Neural cell (in vitro differentiated cells): ENCODE data around the gene SDS. TPM values are rescaled to one million over a fixed set of nuclear protein-coding genes. Genes with fewer than 3 reads are reported as not detected.

Experiments used
- H2AFZ ChIP-seq: fragments of 200-600, 300-800 bp; sonication (generic), shearing (Covaris generic); 2 replicates; pipeline ENCODE4 v1.6.0; 2014; ENCODE audit warnings: low read depth, mild to moderate bottlenecking, antibody characterized with exemption, low read length, moderate library complexity
- H3F3A ChIP-seq: fragments of 200-600 bp; shearing (Covaris generic); 2 replicates; pipeline ENCODE4 v1.6.1; 2016; ENCODE audit warnings: mild to moderate bottlenecking, moderate library complexity, mixed read lengths, antibody characterized with exemption, low read length; ENCODE audit not compliant: insufficient read depth, poor library complexity, severe bottlenecking
- H3K27ac ChIP-seq: fragments of 200-600, 300-800 bp; sonication (generic), shearing (Covaris generic); 2 replicates; pipeline ENCODE4 v1.5.1; 2014; ENCODE audit warnings: mild to moderate bottlenecking, low read length, moderate library complexity
- H3K27me3 ChIP-seq: fragments of 300-800, 200-600 bp; sonication (generic), shearing (Covaris generic); 2 replicates; pipeline ENCODE4 v1.6.0; 2014; ENCODE audit warnings: mild to moderate bottlenecking, low read depth, low read length, moderate library complexity; ENCODE audit not compliant: insufficient read depth
- H3K36me3 ChIP-seq: fragments of 300-800, 200-600 bp; sonication (generic), shearing (Covaris generic); 2 replicates; pipeline ENCODE4 v1.5.1; 2014; ENCODE audit warnings: mild to moderate bottlenecking, antibody characterized with exemption, low read length, moderate library complexity; ENCODE audit not compliant: insufficient read depth
- H3K4me2 ChIP-seq: fragments of 300-800, 200-600 bp; sonication (generic), shearing (Covaris generic); 2 replicates; pipeline ENCODE4 v1.6.0; 2014; ENCODE audit warnings: mild to moderate bottlenecking, low read length
- H3K4me3 ChIP-seq: fragments of 300-800, 200-600 bp; sonication (generic), shearing (Covaris generic); 2 replicates; pipeline ENCODE4 v1.5.1; 2014; ENCODE audit warnings: mild to moderate bottlenecking, low read length, moderate library complexity
- H3K79me2 ChIP-seq: fragments of 200-600 bp; shearing (Covaris generic); replicated peaks from 2 replicates; pipeline ENCODE4 v1.6.0; 2014; ENCODE audit warnings: mild to moderate bottlenecking, low read length, moderate library complexity; ENCODE audit not compliant: insufficient read depth
- H3K9ac ChIP-seq: fragments of 300-800, 200-600 bp; sonication (generic), shearing (Covaris generic); 2 replicates; pipeline ENCODE4 v1.6.1; 2016; ENCODE audit warnings: mild to moderate bottlenecking, low read length, mixed read lengths
- H3K9me2 ChIP-seq: fragments of 200-600 bp; shearing (Covaris generic); 2 replicates; pipeline ENCODE4 v1.6.1; 2016; ENCODE audit warnings: mild to moderate bottlenecking, low read length, mixed read lengths; ENCODE audit not compliant: insufficient read depth
- H3K9me3 ChIP-seq: fragments of 200-600, 300-800 bp; sonication (generic), shearing (Covaris generic); 2 replicates; pipeline ENCODE4 v1.6.1; 2016; ENCODE audit warnings: mild to moderate bottlenecking, mixed run types, low read length, moderate library complexity, mixed read lengths
- H4K20me1 ChIP-seq: fragments of 200-600 bp; shearing (Covaris generic); 2 replicates; pipeline ENCODE4 v1.6.1; 2016; ENCODE audit warnings: mild to moderate bottlenecking, mixed run types; ENCODE audit not compliant: insufficient read depth
- CTCF ChIP-seq: fragments of 450-650 bp; IDR thresholded peaks from 2 replicates; pipeline ENCODE4 v1.5.1; 2014; ENCODE audit warnings: antibody characterized with exemption, mild to moderate bottlenecking, moderate library complexity; ENCODE audit not compliant: poor library complexity, severe bottlenecking
- EP300 ChIP-seq: fragments of 450-650 bp; conservative IDR thresholded peaks from 2 replicates; pipeline ENCODE4 v1.6.1; 2014; ENCODE audit warnings: antibody characterized with exemption, mild to moderate bottlenecking, moderate library complexity; ENCODE audit not compliant: poor library complexity, severe bottlenecking
- EZH2 ChIP-seq: fragments of 200-600, 300-800 bp; shearing (Covaris generic), sonication (generic); IDR thresholded peaks from 2 replicates; pipeline ENCODE4 v1.6.1; 2014; ENCODE audit warnings: antibody characterized with exemption, low read length, borderline replicate concordance, mild to moderate bottlenecking; ENCODE audit not compliant: insufficient read depth, poor library complexity, severe bottlenecking
- MXI1 ChIP-seq: fragments of 450-650 bp; conservative IDR thresholded peaks from 2 replicates; pipeline ENCODE4 v1.6.1; 2014; ENCODE audit warnings: antibody characterized with exemption, mild to moderate bottlenecking; ENCODE audit not compliant: poor library complexity, severe bottlenecking
- POLR2AphosphoS5 ChIP-seq: IDR thresholded peaks from 2 replicates; pipeline ENCODE4 v1.6.1; 2012
- RAD21 ChIP-seq: fragments of 450-650 bp; conservative IDR thresholded peaks from 2 replicates; pipeline ENCODE4 v1.6.1; 2014; ENCODE audit warnings: antibody characterized with exemption, mild to moderate bottlenecking, moderate library complexity
- REST ChIP-seq: IDR thresholded peaks from 2 replicates; pipeline ENCODE4 v1.6.1; 2012; ENCODE audit warnings: borderline replicate concordance
- SMC3 ChIP-seq: fragments of 450-650 bp; conservative IDR thresholded peaks from 2 replicates; pipeline ENCODE4 v1.6.1; 2014; ENCODE audit warnings: antibody characterized with exemption, mild to moderate bottlenecking, moderate library complexity; ENCODE audit not compliant: poor library complexity
- TAF1 ChIP-seq: IDR thresholded peaks from 2 replicates; pipeline ENCODE4 v1.6.1; 2012; ENCODE audit warnings: low read depth
- polyA plus RNA-seq: library from polyadenylated mRNA; depleted of rRNA; stranded (reverse); fragments of >200 nt; gene quantifications from 2 replicates; pipeline ENCODE4 v1.2.3, GENCODE V29; 2014

The SDS gene
- polyA plus RNA-seq, 1 donor from 2014 or later, result not detected

GRCh38 chr12:113440947-113441782 lies 37.5 kb upstream of the SDS start:
- no peak overlapping the region for H3K4me3 ChIP-seq
- no peaks in the 10 kb centered on the region for H3K9me3 ChIP-seq
- no peaks in the 10 kb centered on the region for H3K36me3 ChIP-seq
- H3F3A ChIP-seq, result no peaks in the 10 kb centered on the region
- no peak for TF ChIP-seq SMC3
- TF ChIP-seq TAF1, result no peak
- TF ChIP-seq CTCF, result no peak
- TF ChIP-seq MXI1, result no peak
- TF ChIP-seq EP300, result no peak
- no peak for TF ChIP-seq REST
- no peak for TF ChIP-seq RAD21
- TF ChIP-seq POLR2AphosphoS5, result no peak
- TF ChIP-seq EZH2, result no peak
- H3K27ac ChIP-seq, result no peak overlapping the region
- H4K20me1 ChIP-seq, result no peaks in the 10 kb centered on the region
- no peak overlapping the region for H2AFZ ChIP-seq
- no peaks in the 10 kb centered on the region for H3K27me3 ChIP-seq
- H3K9me2 ChIP-seq, result no peaks in the 10 kb centered on the region
- no peak overlapping the region for H3K4me2 ChIP-seq
- no peak overlapping the region for H3K9ac ChIP-seq
- no peaks in the 10 kb centered on the region for H3K79me2 ChIP-seq

GRCh38 chr12:113440336-113440735 lies 36.6 kb upstream of the SDS start:
- TF ChIP-seq EP300, result no peak
- TF ChIP-seq TAF1, result no peak
- TF ChIP-seq MXI1, result no peak
- TF ChIP-seq EZH2, result no peak
- TF ChIP-seq REST, result no peak
- TF ChIP-seq RAD21, result no peak
- no peak for TF ChIP-seq POLR2AphosphoS5
- TF ChIP-seq SMC3, result no peak
- TF ChIP-seq CTCF, result no peak
- H3K4me2 ChIP-seq, result no peak overlapping the region
- H3K27me3 ChIP-seq, result no peaks in the 10 kb centered on the region
- H3K79me2 ChIP-seq, result no peaks in the 10 kb centered on the region
- H3K9me2 ChIP-seq, result no peaks in the 10 kb centered on the region
- no peak overlapping the region for H3K4me3 ChIP-seq
- H3F3A ChIP-seq, result no peaks in the 10 kb centered on the region
- H2AFZ ChIP-seq, result no peak overlapping the region
- H3K9me3 ChIP-seq, result no peaks in the 10 kb centered on the region
- H3K27ac ChIP-seq, result no peak overlapping the region
- no peaks in the 10 kb centered on the region for H4K20me1 ChIP-seq
- no peak overlapping the region for H3K9ac ChIP-seq
- no peaks in the 10 kb centered on the region for H3K36me3 ChIP-seq
